Measurements from ENCODE around the gene NKD1. TPM values are rescaled to one million over a fixed set of nuclear protein-coding genes. Genes with fewer than 3 reads are reported as not detected.
"Not testable (repeated sequence)": the region's sequence is repeated elsewhere in the genome, so short reads cannot be mapped to it uniquely, and the experiment has no call there.

The NKD1 gene
- 0.11 and 0.42 TPM in 2 replicates for total RNA-seq (2014; rRNA removed; shearing (Covaris generic))

GRCh38 chr16:50548125-50548908 is at the start of gene NKD1:
NKD1 (plus strand) TSS chr16:50548396; CDS start chr16:50548554, 158 bp downstream.
- DNase-seq (ENCODE audit: low read depth): peak; percentile 67

DNA sequence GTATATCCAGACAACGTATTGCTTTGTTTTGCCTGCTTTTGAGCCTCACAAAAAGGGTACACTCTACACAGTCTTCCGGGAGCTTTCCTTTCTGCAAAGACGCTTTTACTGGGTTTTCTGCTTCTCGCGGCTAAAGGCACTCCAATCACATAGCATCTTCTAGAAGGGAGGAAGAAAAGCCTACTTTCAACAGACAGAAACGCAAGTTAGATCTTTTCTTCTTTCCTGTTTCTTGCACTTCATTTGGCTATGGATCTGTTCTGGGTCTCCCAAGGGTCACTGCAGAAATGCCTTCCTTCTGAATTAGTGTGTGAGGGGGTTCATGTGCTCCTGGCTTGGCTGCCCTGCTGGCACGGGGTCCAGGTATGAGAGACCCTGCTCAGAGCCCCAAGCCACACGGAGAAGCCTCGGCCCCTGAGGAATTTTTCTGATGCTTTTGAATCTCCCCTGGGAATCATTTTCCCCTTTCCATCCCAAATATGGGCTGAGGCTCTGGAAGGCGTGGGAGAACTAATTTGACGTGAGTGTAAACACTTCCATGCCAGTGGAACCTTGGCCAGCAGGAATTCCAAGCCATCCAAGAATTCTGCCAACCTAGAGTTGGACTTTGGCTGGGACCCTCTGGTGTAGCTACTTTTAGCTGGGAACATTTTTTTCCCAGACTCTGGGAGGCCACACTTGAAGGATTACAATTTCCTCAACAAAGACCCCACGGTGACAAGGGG is 49.6 kb upstream of the NKD1 start:
- no peak for DNase-seq (ENCODE audit: low read depth)

DNA sequence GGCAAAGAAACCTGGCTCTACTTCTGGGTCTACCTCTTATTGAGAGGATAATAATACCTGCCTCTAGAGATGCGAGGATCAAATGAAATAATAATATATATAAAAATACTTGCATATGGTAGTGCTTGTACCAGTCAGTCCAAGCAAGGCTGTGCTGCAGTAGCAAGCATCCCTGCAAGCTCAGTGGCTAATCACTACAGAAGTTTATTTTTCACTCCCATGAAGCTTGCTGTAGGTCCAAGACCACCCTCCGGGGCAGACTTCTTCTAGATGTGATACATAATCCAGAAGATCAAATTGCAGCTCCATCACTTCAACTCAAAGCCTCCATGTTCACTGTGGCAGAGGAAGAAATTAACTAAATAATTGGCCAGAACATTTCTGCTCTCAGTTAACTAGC is 48.9 kb upstream of the NKD1 start:
- DNase-seq (ENCODE audit: low read depth): no peak

GRCh38 chr16:50500171-50500874 is 47.9 kb upstream of the NKD1 start:
- no peak for DNase-seq (ENCODE audit: low read depth)

DNA sequence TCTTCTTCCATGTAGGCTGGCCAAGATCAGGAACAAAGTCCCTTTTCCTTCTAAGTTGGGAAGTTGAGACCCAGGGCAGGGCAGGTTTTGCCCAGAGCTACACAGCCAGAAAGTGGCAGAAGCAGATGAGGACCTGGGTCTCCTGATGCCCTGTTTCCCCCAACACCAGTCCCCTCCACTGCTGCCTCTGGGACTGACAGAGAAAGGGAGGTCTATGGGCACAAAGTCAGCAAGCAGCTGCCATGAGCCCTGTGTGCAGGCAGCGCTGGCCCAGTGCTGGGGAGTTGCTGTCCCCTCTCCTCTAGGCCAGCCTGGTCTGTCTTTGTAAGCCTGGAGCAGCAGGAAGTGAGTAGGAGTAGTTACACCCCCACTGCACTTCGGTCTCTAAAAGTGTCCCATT is 46.9 kb upstream of the NKD1 start:
- no peak for DNase-seq (ENCODE audit: low read depth)

GRCh38 chr16:50501986-50502615 is 46.1 kb upstream of the NKD1 start:
- no peak for DNase-seq (ENCODE audit: low read depth)

DNA sequence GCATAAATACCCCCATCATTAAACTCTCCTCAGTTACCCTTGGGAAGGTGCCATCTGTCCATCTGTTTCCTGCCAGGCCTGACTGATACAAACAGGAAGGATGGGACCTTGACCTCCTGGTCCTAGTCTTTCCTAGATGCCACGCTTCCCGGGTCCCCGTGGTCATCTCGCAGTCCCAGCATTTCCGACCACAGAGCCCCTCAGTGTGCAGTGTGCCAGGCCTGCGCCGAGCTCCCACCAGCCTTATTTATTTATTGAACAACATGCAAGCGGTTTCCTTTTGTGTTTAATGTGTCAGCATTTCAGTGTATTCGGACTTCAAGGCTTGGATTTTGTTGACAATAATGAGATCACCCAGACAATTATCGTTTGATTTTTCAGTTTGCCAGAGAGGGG is 45.6 kb upstream of the NKD1 start:
- no peak for DNase-seq (ENCODE audit: low read depth)

DNA sequence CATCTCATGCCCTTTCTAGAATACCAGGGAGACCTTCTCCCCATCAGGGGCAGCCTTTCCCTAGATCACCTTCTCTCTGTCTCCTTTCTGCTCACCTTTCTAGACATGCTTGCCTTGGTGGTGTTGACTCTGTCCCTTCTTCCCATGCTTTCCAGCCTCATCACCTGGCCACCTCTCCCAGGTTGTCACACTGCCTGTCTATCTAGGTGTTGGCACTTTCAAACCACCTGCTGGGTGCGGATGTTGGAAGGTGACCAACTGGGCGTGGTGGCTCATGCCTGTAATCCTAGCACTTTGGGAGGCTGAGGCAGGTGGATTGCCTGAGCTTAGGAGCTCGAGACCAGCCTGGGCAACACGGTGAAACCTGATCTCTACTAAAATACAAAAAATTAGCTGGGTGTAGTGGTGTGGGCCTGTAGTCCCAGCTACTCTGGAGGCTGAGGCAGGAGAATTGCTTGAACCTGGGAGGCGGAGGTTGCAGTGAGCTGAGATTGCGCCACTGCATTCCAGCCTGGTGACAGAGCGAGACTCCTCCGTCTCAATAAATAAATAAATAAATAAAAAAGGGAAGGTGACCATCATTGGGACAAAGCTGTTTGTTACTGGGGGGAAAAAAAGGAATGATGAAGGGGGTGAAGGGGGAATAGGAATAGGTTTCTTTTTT is 44.2 kb upstream of the NKD1 start:
- not testable (repeated sequence) for DNase-seq (ENCODE audit: low read depth)

GRCh38 chr16:50505115-50505514 is 43.1 kb upstream of the NKD1 start:
- DNase-seq (ENCODE audit: low read depth): no peak

DNA sequence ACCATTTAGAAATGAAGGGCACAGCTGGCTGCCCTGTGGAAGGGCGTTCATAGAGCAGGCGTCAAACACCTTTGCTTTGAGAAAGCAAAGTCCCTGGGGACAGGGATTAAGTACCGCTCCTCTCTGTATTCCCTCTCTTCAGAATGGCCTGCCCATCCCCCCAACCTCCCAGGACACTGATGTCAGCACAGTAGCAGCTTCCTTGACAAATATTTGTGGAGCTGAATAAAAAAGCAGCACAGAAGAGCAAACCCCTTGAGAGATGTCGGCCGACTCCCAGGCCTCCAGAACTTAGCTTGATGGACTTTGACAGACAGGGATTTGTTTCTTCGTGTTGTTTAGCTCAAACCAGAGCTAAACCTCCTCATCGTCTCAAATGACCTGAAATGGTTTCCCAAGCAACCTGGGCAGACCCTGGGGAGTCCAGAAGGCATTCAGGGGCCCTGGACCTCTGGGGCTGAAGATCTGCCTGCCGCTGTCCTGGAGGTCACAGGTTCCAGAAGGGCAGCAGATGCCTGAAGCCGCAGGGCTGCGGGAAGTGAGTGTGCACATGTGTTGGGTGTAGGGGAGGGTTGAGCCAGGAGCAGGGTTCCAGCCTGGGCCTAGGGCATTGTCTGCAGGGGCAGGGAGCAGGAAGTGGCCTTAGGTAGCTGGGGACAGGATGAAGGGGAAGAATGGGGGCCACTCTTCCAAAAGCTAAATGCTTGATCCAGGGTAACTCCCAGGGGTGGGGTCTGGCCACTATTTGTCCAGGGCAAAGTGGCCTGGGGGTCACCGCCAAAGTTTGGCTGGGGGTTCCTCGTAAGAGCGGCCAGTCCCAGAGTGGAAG is 42.3 kb upstream of the NKD1 start:
- DNase-seq (ENCODE audit: low read depth): no peak

DNA sequence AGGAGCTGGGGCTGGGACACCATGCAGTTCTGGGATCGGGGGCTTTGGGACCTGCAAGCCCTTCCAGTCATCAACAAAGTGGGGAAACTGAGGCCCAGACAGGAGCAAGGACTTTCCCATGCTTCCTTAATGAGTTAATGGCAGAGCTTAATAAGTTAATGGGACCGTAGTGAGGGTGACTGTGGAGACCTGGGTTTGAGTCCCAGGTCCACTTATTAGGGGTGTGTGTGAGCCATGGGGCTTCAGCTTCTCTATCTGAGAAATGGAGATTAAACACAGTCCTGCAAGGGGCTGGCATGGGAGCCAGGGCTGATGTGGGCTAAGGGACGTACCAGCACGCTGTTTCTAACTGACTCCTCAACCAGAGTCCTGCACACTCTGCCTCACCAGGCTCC is 41.7 kb upstream of the NKD1 start:
- no peak for DNase-seq (ENCODE audit: low read depth)

DNA sequence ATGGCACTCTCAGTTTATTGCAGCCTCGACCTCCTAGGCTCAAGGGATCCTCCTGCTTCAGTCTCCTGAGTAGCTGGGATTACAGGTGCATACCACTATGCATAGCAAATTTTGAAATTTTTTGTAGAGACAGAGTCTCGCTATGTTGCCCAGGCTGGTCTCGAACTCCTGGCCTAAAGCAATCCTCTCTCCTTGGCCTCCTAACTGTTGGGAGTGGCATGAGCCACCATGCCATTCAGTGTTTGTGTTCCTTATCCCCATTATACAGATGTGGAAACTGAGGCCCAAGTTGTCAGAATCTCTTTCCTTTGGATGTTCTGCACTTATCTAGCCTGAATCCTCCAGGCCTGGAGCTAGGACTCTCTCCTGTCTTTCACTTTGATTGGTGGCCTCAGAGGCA is 40.8 kb upstream of the NKD1 start:
- DNase-seq (ENCODE audit: low read depth): no peak

- DNase-seq (ENCODE audit: low read depth): peak; percentile 21
Measured at GRCh38 chr16:50509521-50510341, 38.5 kb upstream of the NKD1 start.

- no peak for DNase-seq (ENCODE audit: low read depth)
Measured at GRCh38 chr16:50515218-50515617, 33.0 kb upstream of the NKD1 start.

DNA sequence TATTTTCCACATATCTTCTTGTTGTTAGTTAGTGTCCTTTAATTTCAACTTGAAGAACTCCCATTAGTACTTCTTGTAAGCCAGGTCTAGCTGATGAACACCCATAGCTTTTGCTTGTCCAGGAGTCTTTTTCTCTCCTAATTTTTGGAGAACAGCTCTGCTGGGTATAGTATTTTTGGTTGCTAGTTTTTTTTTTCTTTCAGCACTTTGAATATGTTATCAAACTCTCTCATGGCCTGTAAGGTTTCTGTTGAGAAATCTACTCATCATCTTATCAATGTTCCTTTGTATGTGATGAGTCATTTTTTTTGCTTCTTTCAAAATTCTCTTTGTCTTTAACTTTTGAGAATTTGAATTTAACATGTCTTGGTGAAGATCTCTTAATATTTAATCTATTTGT is 31.8 kb upstream of the NKD1 start:
- no peak for DNase-seq (ENCODE audit: low read depth)

DNA sequence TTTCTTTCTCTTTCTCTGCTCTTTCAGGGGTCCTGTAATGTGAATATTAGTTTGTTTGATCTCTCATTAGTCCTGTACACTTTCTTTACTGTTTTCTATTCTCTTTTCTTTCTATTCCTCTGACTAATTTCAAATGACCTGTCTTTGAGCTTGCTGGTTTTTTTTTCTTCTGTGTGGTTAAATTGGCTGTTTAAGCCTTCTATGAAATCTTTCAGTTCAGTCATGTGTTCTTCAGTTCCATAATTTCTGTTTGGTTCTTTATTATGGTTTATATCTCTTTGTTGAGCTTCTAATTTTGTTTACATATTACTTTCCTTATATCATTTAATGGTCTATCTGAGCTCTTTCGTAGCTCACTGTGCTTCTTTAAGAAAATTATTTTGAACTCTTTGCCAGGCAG is 31.3 kb upstream of the NKD1 start:
- no peak for DNase-seq (ENCODE audit: low read depth)

DNA sequence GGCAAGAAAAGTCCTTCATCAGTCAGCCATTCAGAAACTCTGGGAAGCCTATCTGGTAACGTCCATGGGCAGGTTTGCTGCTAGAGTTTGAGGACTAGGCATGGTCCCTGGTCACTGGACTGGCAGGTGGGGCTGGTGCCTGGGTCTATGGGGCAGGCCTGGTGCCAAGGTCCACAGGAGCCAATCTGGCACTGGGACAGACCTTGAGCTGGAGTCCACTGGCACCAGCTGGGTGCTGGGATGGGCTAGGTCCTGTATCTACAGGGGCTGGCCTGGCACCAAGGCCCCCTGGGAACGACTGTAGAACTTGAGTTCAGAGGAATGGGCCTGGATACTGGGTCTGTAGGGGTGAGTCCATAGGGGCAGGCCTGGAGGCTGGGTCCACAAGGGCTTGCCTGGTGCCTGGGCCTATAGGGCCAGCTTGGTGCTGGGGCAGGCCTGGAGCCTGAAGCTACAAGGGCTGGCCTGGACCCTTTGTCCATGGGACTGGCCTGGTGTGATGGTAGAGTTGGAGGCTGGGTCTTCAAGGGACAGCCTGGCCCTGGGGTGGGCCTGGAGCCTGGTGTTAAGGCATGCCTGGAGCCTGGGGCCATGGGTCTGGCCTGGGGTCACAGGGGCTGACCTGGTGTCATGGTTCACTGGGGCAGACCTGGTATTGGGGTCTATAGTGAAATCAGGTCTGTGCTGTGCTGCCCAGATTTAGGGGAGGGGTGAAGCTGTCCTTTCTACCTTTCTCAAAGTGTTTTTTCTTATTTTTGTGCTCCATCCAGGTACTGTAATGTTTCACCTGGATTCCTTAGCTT is 30.5 kb upstream of the NKD1 start:
- no peak for DNase-seq (ENCODE audit: low read depth)

DNA sequence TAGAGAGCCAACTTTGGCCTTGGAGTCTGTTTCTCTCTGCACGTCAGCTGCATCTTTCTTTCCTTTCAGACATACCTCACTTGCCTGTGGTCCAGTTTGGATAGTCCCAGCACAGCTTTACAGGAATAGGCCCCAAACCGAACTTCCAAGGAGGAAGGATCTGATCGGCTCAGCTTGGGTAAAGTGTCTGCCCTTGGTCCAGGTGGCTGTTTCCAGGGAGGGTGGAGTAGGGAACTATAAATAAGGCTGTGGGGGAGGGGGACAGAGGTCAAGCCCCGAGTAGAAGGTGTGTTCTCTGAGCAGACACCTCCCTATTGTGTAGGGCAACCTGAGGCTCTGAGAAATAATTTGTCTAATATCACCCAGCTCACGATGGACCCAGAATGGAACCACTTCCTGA is 29.2 kb upstream of the NKD1 start:
- DNase-seq (ENCODE audit: low read depth): no peak

DNA sequence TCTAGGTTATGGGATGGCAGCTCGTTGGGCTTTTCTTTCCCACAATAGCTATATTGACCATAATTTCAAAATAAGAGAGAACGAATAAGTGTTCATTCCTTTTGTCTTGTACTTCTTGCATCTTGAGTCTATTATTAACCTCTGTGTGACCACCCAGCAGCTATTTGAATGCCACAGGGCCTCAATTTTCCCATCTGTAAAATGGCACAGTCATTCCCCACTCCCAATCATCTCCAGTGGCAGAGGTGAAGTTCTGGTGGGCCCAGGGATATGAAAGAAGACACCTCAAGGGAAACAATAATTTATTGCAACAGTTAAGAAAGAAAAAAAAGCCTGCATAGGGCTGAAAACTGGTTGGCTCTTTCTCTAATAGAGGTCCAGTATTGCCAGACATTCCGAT is 28.6 kb upstream of the NKD1 start:
- no peak for DNase-seq (ENCODE audit: low read depth)
